ENCODE measurements around the gene ADGRA1. TPM values are rescaled to one million over a fixed set of nuclear protein-coding genes. Genes with fewer than 3 reads are reported as not detected.
"Not testable (repeated sequence)": the region's sequence is repeated elsewhere in the genome, so short reads cannot be mapped to it uniquely, and the experiment has no call there.

ADGRA1 gene
- total RNA-seq, 1 donor from 2014 or later = not detected

- no peak for DNase-seq
- intact Hi-C loops (cut with DNase I) = no loop called here
- Histone ChIP-seq H3K4me1 (no peaks in the 10 kb centered on the region), H3K36me3 (no peaks in the 10 kb centered on the region), H3K4me3 (no peak overlapping the region), H3K27me3 (peaks cover 33% of the 10 kb centered on the region), H3K27ac (no peak overlapping the region), H3K9me3 (peaks cover 5% of the 10 kb centered on the region)
- ATAC-seq = no peak
- TF ChIP-seq CTCF (IDR thresholded peaks at IDR 0.05) = no peak
Observed at GRCh38 chr10:133106516-133106915, 18.8 kb downstream of the ADGRA1 start.

- TF ChIP-seq CTCF (IDR thresholded peaks at IDR 0.05) = no peak
- intact Hi-C loops (cut with DNase I) = no loop called here
- Histone ChIP-seq H3K9me3 (peaks cover 5% of the 10 kb centered on the region), H3K4me1 (no peaks in the 10 kb centered on the region), H3K4me3 (no peak overlapping the region), H3K36me3 (no peaks in the 10 kb centered on the region), H3K27ac (no peak overlapping the region), H3K27me3 (peaks cover 26% of the 10 kb centered on the region)
- ATAC-seq (no peak), DNase-seq (no peak)
Observed at GRCh38 chr10:133107442-133107841, 19.7 kb downstream of the ADGRA1 start.

GRCh38 chr10:133109711-133110110 lies 22.0 kb downstream of the ADGRA1 start:
- peak; percentile 78 for ATAC-seq
- Histone ChIP-seq H3K36me3 (no peaks in the 10 kb centered on the region), H3K9me3 (peaks cover 5% of the 10 kb centered on the region), H3K27me3 (peaks cover 5% of the 10 kb centered on the region), H3K4me1 (no peaks in the 10 kb centered on the region), H3K4me3 (no peak overlapping the region), H3K27ac (peak overlapping the region; percentile 51)
- no peak for TF ChIP-seq CTCF (IDR thresholded peaks at IDR 0.05)
- no peak for DNase-seq
- intact Hi-C loops (cut with DNase I) = no loop called here

GRCh38 chr10:133110133-133110532 lies 22.4 kb downstream of the ADGRA1 start:
- Histone ChIP-seq H3K4me3 (no peak overlapping the region), H3K36me3 (no peaks in the 10 kb centered on the region), H3K27me3 (peaks cover under 1% of the 10 kb centered on the region), H3K27ac (peak overlapping the region; percentile 51), H3K9me3 (peaks cover 5% of the 10 kb centered on the region), H3K4me1 (no peaks in the 10 kb centered on the region)
- no peak for TF ChIP-seq CTCF (IDR thresholded peaks at IDR 0.05)
- intact Hi-C loops (cut with DNase I) = no loop called here
- ATAC-seq = peak; percentile 88
- peak; percentile 72 for DNase-seq

GRCh38 chr10:133110609-133111275 lies 23.0 kb downstream of the ADGRA1 start:
- H3K36me3 ChIP-seq = no peaks in the 10 kb centered on the region
- intact Hi-C loops (cut with DNase I) = no loop called here
- no peak for ATAC-seq
- no peak overlapping the region for H3K4me3 ChIP-seq
- no peak for TF ChIP-seq CTCF (IDR thresholded peaks at IDR 0.05)
- no peaks in the 10 kb centered on the region for H3K4me1 ChIP-seq
- H3K27ac ChIP-seq = no peak overlapping the region
- no peaks in the 10 kb centered on the region for H3K27me3 ChIP-seq
- no peak for DNase-seq
- peaks cover 5% of the 10 kb centered on the region for H3K9me3 ChIP-seq

GRCh38 chr10:133111640-133112039 lies 23.9 kb downstream of the ADGRA1 start:
- ATAC-seq; intact Hi-C loops (cut with DNase I); H3K27me3 ChIP-seq; H3K4me1 ChIP-seq; H3K9me3 ChIP-seq; H3K36me3 ChIP-seq; H3K4me3 ChIP-seq; H3K27ac ChIP-seq: not testable (repeated sequence)
- peak; percentile 83 for DNase-seq

Measured in upper lobe of right lung (tissue), 1 donor.